ENCODE results near the gene SYAP1.
"Not testable (repeated sequence)": the region's sequence is repeated elsewhere in the genome, so short reads cannot be mapped to it uniquely, and the experiment has no call there.

The SYAP1 gene

GRCh38 chrX:16783452-16783851, 64.0 kb downstream of the SYAP1 start:
- no peak for DNase-seq

- not testable (repeated sequence) for DNase-seq
These were observed 65.0 kb downstream of the SYAP1 start for GRCh38 chrX:16784440-16784839.

GRCh38 chrX:16785247-16786138, 66.1 kb downstream of the SYAP1 start:
- DNase-seq, result no peak

GRCh38 chrX:16786139-16786790, 66.9 kb downstream of the SYAP1 start, which contains the start of gene TXLNG:
Gene TXLNG, plus strand, starts transcription at chrX:16786466. Its CDS starts 22 bp downstream, at chrX:16786488.
- peak; percentile 92 to 98 (median 96) for DNase-seq

- peak; percentile 5 to 67 (median 42) for DNase-seq
These were observed 67.7 kb downstream of the SYAP1 start for GRCh38 chrX:16786791-16787735.

- no peak for DNase-seq
These were observed 69.1 kb downstream of the SYAP1 start for GRCh38 chrX:16788477-16788876.

- no peak for DNase-seq
These were observed 76.9 kb downstream of the SYAP1 start for GRCh38 chrX:16796298-16796697.

- DNase-seq, result no peak
These were observed 77.9 kb downstream of the SYAP1 start for GRCh38 chrX:16797358-16797757.

GRCh38 chrX:16797841-16798240, 78.4 kb downstream of the SYAP1 start:
- no peak for DNase-seq

- no peak for DNase-seq
These were observed 85.6 kb downstream of the SYAP1 start for GRCh38 chrX:16804923-16805464.

- no peak for DNase-seq
These were observed 88.1 kb downstream of the SYAP1 start for GRCh38 chrX:16807548-16807947.

- no peak for DNase-seq
These were observed 88.6 kb downstream of the SYAP1 start for GRCh38 chrX:16807976-16808542.

GRCh38 chrX:16814597-16814996, 95.2 kb downstream of the SYAP1 start:
- DNase-seq, result no peak
